ENCODE data around the gene FAAP100.
"Not testable (repeated sequence)": the region's sequence is repeated elsewhere in the genome, so short reads cannot be mapped to it uniquely, and the experiment has no call there.

Gene FAAP100

GRCh38 chr17:81552244-81553017 is at the start of gene FAAP100:
Gene FAAP100, minus strand, starts transcription at chr17:81552353. Its CDS starts 23 bp downstream, at chr17:81552330.
- DNase-seq (ENCODE audit: low read depth, low spot score): peak; percentile 64

DNA sequence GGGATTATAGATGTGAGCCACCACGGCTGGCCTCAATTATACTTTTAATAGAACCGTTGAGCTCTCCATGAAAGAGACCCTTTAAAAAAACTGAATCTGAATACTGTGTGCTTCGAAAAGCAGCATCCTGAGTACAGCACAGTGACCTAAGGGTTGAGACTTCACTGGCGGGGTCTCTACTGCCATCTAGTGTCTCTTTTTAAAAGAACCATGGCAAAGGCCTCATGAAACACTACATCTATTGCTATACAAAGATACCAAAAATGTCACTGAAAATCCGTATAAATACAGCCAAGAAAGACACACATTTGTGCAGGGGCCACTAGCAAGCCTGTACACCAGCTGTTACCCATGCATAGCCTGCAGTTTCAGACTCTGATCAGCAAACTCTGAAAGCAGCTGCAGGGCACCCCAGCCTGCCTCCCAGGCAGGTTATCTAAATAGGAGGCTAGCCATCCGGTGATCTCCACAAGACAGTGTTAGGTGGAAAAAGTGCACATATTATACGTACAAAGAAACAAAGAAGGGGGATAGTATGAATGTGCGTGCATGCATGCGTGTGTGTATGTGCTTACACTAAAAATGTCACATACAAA is 49.5 kb upstream of the FAAP100 start:
- DNase-seq (ENCODE audit: low read depth, low spot score): peak; percentile 13

- DNase-seq (ENCODE audit: low read depth, low spot score): no peak
Observed at GRCh38 chr17:81599719-81600486, 47.8 kb upstream of the FAAP100 start.

- no peak for DNase-seq (ENCODE audit: low read depth, low spot score)
Observed at GRCh38 chr17:81593105-81593871, 41.1 kb upstream of the FAAP100 start.

DNA sequence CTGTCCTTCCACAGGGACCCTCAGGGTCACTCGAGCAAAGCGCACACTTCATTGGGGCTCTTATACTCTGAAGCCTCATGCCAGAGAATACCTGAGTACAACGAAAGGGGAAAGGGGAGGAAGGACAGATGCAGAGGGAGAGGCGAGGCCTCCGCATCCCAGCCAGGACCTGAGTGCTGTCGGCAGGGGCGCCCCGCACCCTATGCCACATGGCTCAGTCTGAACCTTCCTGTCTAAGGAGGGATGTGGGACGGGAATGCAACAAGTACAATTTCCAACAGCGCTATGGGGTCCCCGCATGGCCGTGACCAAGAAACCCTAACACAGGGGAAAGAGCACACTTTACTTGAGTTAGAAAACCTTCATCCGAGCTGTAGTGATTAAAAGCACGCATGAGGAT is 39.8 kb upstream of the FAAP100 start:
- DNase-seq (ENCODE audit: low read depth, low spot score): no peak

- DNase-seq (ENCODE audit: low read depth, low spot score): no peak
Observed at GRCh38 chr17:81590121-81590520, 38.0 kb upstream of the FAAP100 start.

DNA sequence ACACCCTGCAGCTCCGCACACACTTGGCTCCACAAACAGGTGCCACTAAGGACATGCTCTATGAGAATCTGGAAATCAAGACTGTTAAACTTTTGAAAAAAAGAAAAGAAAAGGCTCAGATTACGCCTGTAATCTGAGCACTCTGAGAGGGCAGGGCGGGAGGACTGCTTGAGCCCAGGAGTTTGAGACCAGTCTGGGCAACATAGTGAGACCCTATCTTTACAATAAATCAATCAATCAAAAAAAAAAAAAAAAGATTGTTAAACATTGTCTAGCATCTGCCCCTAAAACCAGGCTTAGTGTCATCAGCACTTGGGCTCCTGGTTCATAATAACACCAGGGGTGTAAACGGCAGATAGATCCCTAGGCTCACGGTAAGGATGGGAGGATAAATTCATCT is 37.5 kb upstream of the FAAP100 start:
- no peak for DNase-seq (ENCODE audit: low read depth, low spot score)

GRCh38 chr17:81586096-81586495 is 33.9 kb upstream of the FAAP100 start:
- DNase-seq (ENCODE audit: low read depth, low spot score): no peak

DNA sequence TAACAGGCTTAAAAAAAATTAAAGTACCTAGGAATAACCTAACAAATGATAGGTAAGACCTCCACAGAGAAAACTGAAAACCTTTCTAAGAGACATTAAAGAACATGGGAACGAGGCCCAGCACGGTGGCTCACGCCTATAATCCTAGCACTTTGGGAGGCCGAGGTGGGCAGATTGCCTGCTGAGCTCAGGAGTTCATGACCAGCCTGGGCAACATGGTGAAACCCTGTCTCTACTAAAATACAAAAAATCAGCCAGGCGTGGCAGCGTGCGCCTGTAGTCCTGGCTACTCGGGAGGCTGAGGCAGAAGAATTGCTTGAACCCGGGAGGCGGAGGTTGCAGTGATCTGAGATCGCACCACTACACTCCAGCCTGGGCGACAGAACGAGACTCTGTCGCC is 32.6 kb upstream of the FAAP100 start:
- not testable (repeated sequence) for DNase-seq (ENCODE audit: low read depth, low spot score)

- DNase-seq (ENCODE audit: low read depth, low spot score): no peak
Observed at GRCh38 chr17:81583589-81584342, 31.6 kb upstream of the FAAP100 start.

DNA sequence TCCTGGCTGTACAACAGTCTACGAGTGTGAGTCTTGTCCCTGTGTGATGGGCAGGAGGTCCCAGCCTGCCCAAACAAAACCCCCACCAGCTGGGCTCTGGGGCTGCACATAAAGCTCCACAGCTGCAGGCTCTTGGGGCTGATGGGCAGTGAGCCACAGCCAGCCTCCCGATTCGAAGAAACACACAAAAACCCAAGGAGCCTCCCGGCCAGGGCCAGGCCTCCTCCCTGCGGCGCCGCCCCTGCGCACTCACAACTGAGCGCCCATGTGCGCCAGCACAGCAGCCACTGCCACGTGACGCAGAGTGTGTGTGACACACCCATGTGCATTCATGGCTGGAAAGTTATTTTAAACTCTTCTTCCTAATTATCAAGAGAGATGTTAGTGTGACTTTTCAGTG is 30.6 kb upstream of the FAAP100 start:
- no peak for DNase-seq (ENCODE audit: low read depth, low spot score)

DNA sequence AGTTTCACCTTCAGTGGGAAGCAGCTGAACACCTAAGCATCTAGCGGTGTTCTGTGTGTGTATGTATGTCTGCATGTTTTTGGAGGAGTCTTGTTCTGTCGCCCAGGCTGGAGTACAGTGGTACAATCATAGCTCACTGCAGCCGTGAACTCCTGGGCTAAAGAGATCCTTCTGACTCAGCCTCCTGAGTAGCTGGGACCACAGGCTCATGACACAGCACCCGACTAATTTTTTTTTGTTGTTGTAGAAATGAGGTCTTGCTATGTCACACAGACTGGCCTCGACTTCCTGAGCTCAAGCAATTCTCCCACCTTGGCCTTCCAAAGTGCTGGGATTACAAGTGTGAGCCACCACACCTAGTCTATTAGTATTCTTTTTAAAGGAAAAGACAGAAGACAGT is 30.2 kb upstream of the FAAP100 start:
- DNase-seq (ENCODE audit: low read depth, low spot score): no peak

GRCh38 chr17:81581758-81582157 is 29.6 kb upstream of the FAAP100 start:
- DNase-seq (ENCODE audit: low read depth, low spot score): no peak

GRCh38 chr17:81580481-81580880 is 28.3 kb upstream of the FAAP100 start:
- no peak for DNase-seq (ENCODE audit: low read depth, low spot score)

- DNase-seq (ENCODE audit: low read depth, low spot score): no peak
Observed at GRCh38 chr17:81579821-81580321, 27.7 kb upstream of the FAAP100 start.

DNA sequence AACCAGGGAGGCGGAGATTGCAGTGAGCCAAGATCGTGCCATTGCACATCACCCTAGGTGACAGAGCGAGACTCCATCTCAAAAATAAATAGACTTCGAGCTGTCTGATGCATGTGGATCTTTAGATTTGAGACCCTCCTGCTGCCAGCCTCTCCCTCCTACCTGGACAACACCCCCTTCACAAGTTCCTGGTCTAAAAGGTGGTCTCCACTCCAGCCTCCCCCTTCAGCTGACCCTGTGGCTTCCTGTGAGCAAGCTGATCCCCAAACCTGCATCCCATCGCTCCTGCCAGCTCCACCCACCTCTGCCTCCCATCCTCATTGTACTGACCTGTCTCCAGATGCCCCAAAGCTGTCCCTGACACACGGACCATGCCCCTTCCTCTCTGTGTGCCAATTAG is 27.1 kb upstream of the FAAP100 start:
- DNase-seq (ENCODE audit: low read depth, low spot score): no peak

GRCh38 chr17:81578561-81579225 is 26.5 kb upstream of the FAAP100 start:
- no peak for DNase-seq (ENCODE audit: low read depth, low spot score)

- DNase-seq (ENCODE audit: low read depth, low spot score): no peak
Observed at GRCh38 chr17:81578038-81578441, 25.9 kb upstream of the FAAP100 start.

- no peak for DNase-seq (ENCODE audit: low read depth, low spot score)
Observed at GRCh38 chr17:81577278-81578000, 25.3 kb upstream of the FAAP100 start.

Data from activated CD4-positive, CD25-positive, alpha-beta regulatory T cell treated with anti-CD3 and anti-CD28 coated beads, Interleukin-2, amount 50 U/mL, for 16 hours (primary cell).